Keratinocyte (primary cell): ENCODE measurements around the gene RBPJ. TPM values are rescaled to one million over a fixed set of nuclear protein-coding genes. Genes with fewer than 3 reads are reported as not detected.

ENCODE experiments used
- DNase-seq: peaks from one replicate; pipeline ENCODE4 v3.0.0-alpha.2; 2011; ENCODE audit warnings: low read depth, missing footprints, low spot score
- FAIRE-seq: peaks from 2 replicates; lab custom pipeline; 2011; peaks lifted over from hg19 to GRCh38; lab: Jason Lieb, UNC
- H2AFZ ChIP-seq: 2 replicates; pipeline ENCODE4 v1.6.0; 2012; ENCODE audit warnings: low read length, control low read depth, inconsistent platforms; ENCODE audit not compliant: control insufficient read depth
- H3K27ac ChIP-seq: 2 replicates; pipeline ENCODE4 v1.5.1; 2011; ENCODE audit warnings: low read length; ENCODE audit not compliant: control insufficient read depth, insufficient read depth
- H3K27me3 ChIP-seq: 3 replicates; pipeline ENCODE4 v1.6.0; 2011; ENCODE audit warnings: low read length; ENCODE audit not compliant: control insufficient read depth, insufficient read depth; ENCODE audit errors: extremely low read depth
- H3K36me3 ChIP-seq, 2 experiments: 2 replicates in 1 of 2; 3 replicates in 1 of 2; pipeline ENCODE4 v1.5.1; 2011; ENCODE audit warnings: low read length in 2 of 2, mild to moderate bottlenecking in 1 of 2; ENCODE audit not compliant: control insufficient read depth in 2 of 2, insufficient read depth in 2 of 2; ENCODE audit errors: extremely low read depth in 1 of 2
- H3K4me1 ChIP-seq: 3 replicates; pipeline ENCODE4 v1.5.1; 2011; ENCODE audit warnings: low read length; ENCODE audit not compliant: control insufficient read depth, insufficient read depth; ENCODE audit errors: extremely low read depth
- H3K4me2 ChIP-seq: 3 replicates; pipeline ENCODE4 v1.6.0; 2011; ENCODE audit warnings: low read depth, low read length; ENCODE audit not compliant: control insufficient read depth, insufficient read depth; ENCODE audit errors: extremely low read depth
- H3K4me3 ChIP-seq, 3 experiments: fragments of 200-600 bp in 1 of 3; sonication (generic) in 1 of 3; 2 replicates in 2 of 3; 3 replicates in 1 of 3; pipeline ENCODE4 v1.5.1; 2011 to 2016; ENCODE audit warnings: low read length in 3 of 3, mild to moderate bottlenecking in 3 of 3, control low read depth in 2 of 3, inconsistent platforms in 1 of 3, low read depth in 1 of 3, mixed read lengths in 1 of 3, mixed run types in 1 of 3, moderate library complexity in 1 of 3; ENCODE audit not compliant: control insufficient read depth in 2 of 3, insufficient read depth in 2 of 3; ENCODE audit errors: extremely low read depth in 1 of 3
- H3K79me2 ChIP-seq: 2 replicates; pipeline ENCODE4 v1.6.0; 2012; ENCODE audit warnings: low read length; ENCODE audit not compliant: control insufficient read depth, insufficient read depth
- H3K9ac ChIP-seq: 3 replicates; pipeline ENCODE4 v1.6.0; 2011; ENCODE audit warnings: low read length; ENCODE audit not compliant: control insufficient read depth, insufficient read depth; ENCODE audit errors: extremely low read depth
- H3K9me1 ChIP-seq: 3 replicates; pipeline ENCODE4 v1.6.0; 2011; ENCODE audit warnings: low read length; ENCODE audit not compliant: control insufficient read depth, insufficient read depth; ENCODE audit errors: extremely low read depth
- H3K9me3 ChIP-seq: 2 replicates; pipeline ENCODE4 v1.5.1; 2012; ENCODE audit warnings: low read depth, low read length; ENCODE audit not compliant: control insufficient read depth
- H4K20me1 ChIP-seq: 3 replicates; pipeline ENCODE4 v1.6.0; 2011; ENCODE audit warnings: low read length; ENCODE audit not compliant: control insufficient read depth, insufficient read depth; ENCODE audit errors: extremely low read depth
- EZH2 ChIP-seq: IDR thresholded peaks from one replicate; pipeline ENCODE4 v1.6.1; 2012; ENCODE audit warnings: inconsistent platforms, mild to moderate bottlenecking, low read length, moderate library complexity
- dilution Hi-C: fragments of 300-500 bp; cut with MboI; formaldehyde crosslinking; loops from one replicate; pipeline ENCODE4 v1.7.0; 2020; ENCODE audit warnings: low sequenced_read_pairs; ENCODE audit not compliant: extremely low pct_ligation_motif_present
- polyA plus RNA-seq, 5 experiments: library from polyadenylated mRNA; depleted of rRNA in 3 of 5; stranded (reverse) in 3 of 5; stranded (forward) in 1 of 5; unstranded in 1 of 5; fragments of >200 nt; gene quantifications; 1 replicate in 1 of 5; 2 replicates in 3 of 5; 3 replicates in 1 of 5; pipeline versions ENCODE4 v1.2.1 to v1.2.3, GENCODE V29; 2011 to 2012; ENCODE audit warnings: missing spikeins in 2 of 5, low read depth in 1 of 5, low replicate concordance in 1 of 5
- TF ChIP-seq, protein P1 (sequence below), 3 experiments: IDR thresholded peaks in 1 of 3; conservative IDR thresholded peaks in 1 of 3; optimal IDR thresholded peaks in 1 of 3; 2 replicates in 2 of 3; 3 replicates in 1 of 3; pipeline versions ENCODE3 to v1.5.1; 2011; ENCODE audit warnings: low read length in 3 of 3, mild to moderate bottlenecking in 3 of 3, moderate library complexity in 2 of 3, control low read depth in 1 of 3, inconsistent platforms in 1 of 3; ENCODE audit not compliant: insufficient read depth in 2 of 3; ENCODE audit errors: extremely low read depth in 1 of 3

RBPJ gene
- polyA plus RNA-seq, 1 donor (not counting 4 experiments of a cell fraction or from before 2014, with no cell fraction given), result 38.0 TPM

DNA sequence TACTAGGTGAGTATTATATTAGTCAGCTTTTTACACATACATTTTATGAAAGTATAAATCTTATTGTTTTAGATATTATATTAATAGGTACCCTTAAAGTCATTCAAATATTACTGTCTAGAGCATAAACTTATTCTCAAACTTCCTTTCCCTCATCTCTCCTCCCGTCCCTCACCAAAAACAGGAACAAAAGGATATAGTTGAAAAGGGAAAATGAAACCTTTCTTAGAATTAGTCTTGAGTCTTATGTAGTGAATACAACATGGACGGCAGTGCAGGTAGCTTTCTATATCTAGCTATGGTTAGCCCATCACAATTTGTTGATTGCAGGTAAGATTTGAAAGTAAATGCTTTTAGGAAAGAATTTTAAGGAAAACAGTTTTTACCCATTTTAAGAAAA, 65.6 kb downstream of the RBPJ start:
- DNase-seq (no peak), FAIRE-seq (no peak)
- Histone ChIP-seq H3K36me3 (peaks cover 0 to 6% of the 10 kb centered on the region in 2 experiments), H3K9me3 (no peaks in the 10 kb centered on the region), H3K4me2 (no peak overlapping the region), H4K20me1 (no peaks in the 10 kb centered on the region), H3K4me1 (peaks cover 11% of the 10 kb centered on the region), H3K9me1 (no peaks in the 10 kb centered on the region), H3K4me3 (no peak overlapping the region), H3K27me3 (no peaks in the 10 kb centered on the region), H3K27ac (no peak overlapping the region), H3K9ac (no peak overlapping the region), H3K79me2 (peaks cover 4% of the 10 kb centered on the region), H2AFZ (no peak overlapping the region)
- TF ChIP-seq EZH2, result no peak
- TF ChIP-seq, protein P1, sequence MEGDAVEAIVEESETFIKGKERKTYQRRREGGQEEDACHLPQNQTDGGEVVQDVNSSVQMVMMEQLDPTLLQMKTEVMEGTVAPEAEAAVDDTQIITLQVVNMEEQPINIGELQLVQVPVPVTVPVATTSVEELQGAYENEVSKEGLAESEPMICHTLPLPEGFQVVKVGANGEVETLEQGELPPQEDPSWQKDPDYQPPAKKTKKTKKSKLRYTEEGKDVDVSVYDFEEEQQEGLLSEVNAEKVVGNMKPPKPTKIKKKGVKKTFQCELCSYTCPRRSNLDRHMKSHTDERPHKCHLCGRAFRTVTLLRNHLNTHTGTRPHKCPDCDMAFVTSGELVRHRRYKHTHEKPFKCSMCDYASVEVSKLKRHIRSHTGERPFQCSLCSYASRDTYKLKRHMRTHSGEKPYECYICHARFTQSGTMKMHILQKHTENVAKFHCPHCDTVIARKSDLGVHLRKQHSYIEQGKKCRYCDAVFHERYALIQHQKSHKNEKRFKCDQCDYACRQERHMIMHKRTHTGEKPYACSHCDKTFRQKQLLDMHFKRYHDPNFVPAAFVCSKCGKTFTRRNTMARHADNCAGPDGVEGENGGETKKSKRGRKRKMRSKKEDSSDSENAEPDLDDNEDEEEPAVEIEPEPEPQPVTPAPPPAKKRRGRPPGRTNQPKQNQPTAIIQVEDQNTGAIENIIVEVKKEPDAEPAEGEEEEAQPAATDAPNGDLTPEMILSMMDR (optimal IDR thresholded peaks at IDR 0.05 in 1 of 3, IDR thresholded peaks at IDR 0.05 in 1 of 3, conservative IDR thresholded peaks at IDR 0.05 in 1 of 3; ENCODE audit: extremely low read depth in 1 of 3, insufficient read depth in 2 of 3, low read length in 3 of 3), result no peak
- dilution Hi-C loops, result no loop called here

DNA sequence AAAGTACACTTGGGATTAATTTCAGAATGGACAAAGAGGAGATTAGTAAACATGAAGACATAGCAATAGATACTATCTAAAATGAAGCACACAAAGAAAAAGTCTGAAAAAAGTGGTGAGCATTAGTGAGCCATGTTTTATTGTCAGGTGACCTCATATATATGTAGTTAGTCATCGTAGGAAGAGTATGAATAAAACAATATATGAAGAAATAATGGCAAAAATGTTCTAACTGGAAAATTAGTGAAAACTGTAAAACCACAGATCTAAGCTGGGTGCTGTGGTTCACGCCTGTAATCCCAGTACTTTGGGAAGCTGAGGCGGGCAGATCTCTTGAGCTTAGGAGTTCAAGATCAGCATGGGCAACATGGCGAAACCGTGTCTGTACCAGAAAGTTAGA, 67.9 kb downstream of the RBPJ start:
- Histone ChIP-seq H3K27ac (peak overlapping the region; percentile 47), H2AFZ (peak overlapping the region; percentile 39), H3K4me3 (no peak overlapping the region), H3K36me3 (peaks cover 0 to 6% of the 10 kb centered on the region in 2 experiments), H3K4me2 (no peak overlapping the region), H3K4me1 (peaks cover 11% of the 10 kb centered on the region), H3K27me3 (no peaks in the 10 kb centered on the region), H3K9me3 (no peaks in the 10 kb centered on the region), H4K20me1 (no peaks in the 10 kb centered on the region), H3K9ac (no peak overlapping the region), H3K9me1 (no peaks in the 10 kb centered on the region), H3K79me2 (peaks cover 2% of the 10 kb centered on the region)
- dilution Hi-C loops, result no loop called here
- no peak for DNase-seq
- TF ChIP-seq, protein P1 (optimal IDR thresholded peaks at IDR 0.05 in 1 of 3, IDR thresholded peaks at IDR 0.05 in 1 of 3, conservative IDR thresholded peaks at IDR 0.05 in 1 of 3; ENCODE audit: extremely low read depth in 1 of 3, insufficient read depth in 2 of 3, low read length in 3 of 3), result no peak
- TF ChIP-seq EZH2, result no peak
- FAIRE-seq, result no peak
